GM12892 (cell line): ENCODE data around the gene NDUFA13.

ENCODE experiments used
- POLR2A ChIP-seq: IDR thresholded peaks from 2 replicates; pipeline ENCODE4 v1.6.1; 2011; ENCODE audit warnings: low read depth, low read length, control low read depth
- POLR2AphosphoS5 ChIP-seq: IDR thresholded peaks from 2 replicates; pipeline ENCODE4 v1.6.1; 2011; ENCODE audit warnings: low read depth, low read length, control low read depth

- TF ChIP-seq POLR2A, result no peak
- TF ChIP-seq POLR2AphosphoS5, result peak; percentile 53; the same call in 1 of the 2 replicates
These were observed 12.9 kb downstream of the NDUFA13 start, which contains the start of gene YJEFN3 for GRCh38 chr19:19528721-19529490.
